HEK293T (cell line): ENCODE measurements around the gene CCDC177.

ENCODE experiments used
- ELF4 ChIP-seq: fragments of 450-650 bp; IDR thresholded peaks from 2 replicates; pipeline ENCODE4 v1.6.1; 2017; ENCODE audit warnings: antibody characterized with exemption
- FOXK2 ChIP-seq: fragments of 450-650 bp; IDR thresholded peaks from 2 replicates; pipeline ENCODE4 v1.6.1; 2016; ENCODE audit warnings: mild to moderate bottlenecking
- LEF1 ChIP-seq: fragments of 450-650 bp; IDR thresholded peaks from 2 replicates; pipeline ENCODE4 v1.6.1; 2017; ENCODE audit warnings: mild to moderate bottlenecking, borderline replicate concordance

GRCh38 chr14:69617796-69618195, 43.1 kb upstream of the CCDC177 start:
- TF ChIP-seq FOXK2 (no peak), LEF1 (no peak), ELF4 (no peak)
